ENCODE measurements around the gene IRF2BP2. TPM values are rescaled to one million over a fixed set of nuclear protein-coding genes. Genes with fewer than 3 reads are reported as not detected.

Gene IRF2BP2
- total and polyA plus RNA-seq, 2 of the 13 experiments (the other 11 are each of a cell fraction or from before 2014, with no cell fraction given): 140 to 147 TPM

- TF ChIP-seq TARDBP (CRISPR knock-in tag; IDR thresholded peaks at IDR 0.05) (0 out of 2 replicates have a peak, but pooled peaks have one; percentile 37), ZMYM4 (CRISPR knock-in tag; IDR thresholded peaks at IDR 0.05) (0 out of 2 replicates have a peak, but pooled peaks have one; percentile 14), SRSF9 (IDR thresholded peaks at IDR 0.05; ENCODE audit: borderline replicate concordance, insufficient read depth, low read depth, low read length, poor library complexity, severe bottlenecking) (no peak), ZNF549 (CRISPR knock-in tag; IDR thresholded peaks at IDR 0.05) (no peak), PCBP2 (optimal IDR thresholded peaks at IDR 0.05; ENCODE audit: low read depth, low read length, poor library complexity, severe bottlenecking) (no peak), BRF2 (CRISPR knock-in tag; IDR thresholded peaks at IDR 0.05) (0 out of 2 replicates have a peak, but pooled peaks have one; percentile 28), CERS6 (CRISPR knock-in tag; IDR thresholded peaks at IDR 0.05) (no peak), POGZ (CRISPR knock-in tag; IDR thresholded peaks at IDR 0.05) (0 out of 2 replicates have a peak, but pooled peaks have one; percentile 9), HDAC1 (CRISPR knock-in tag; IDR thresholded peaks at IDR 0.05) (peak; percentile 31; the same call in 1 of the 2 replicates), CEBPB (IDR thresholded peaks at IDR 0.05; ENCODE audit: borderline replicate concordance, low read depth, low read length) (peak; percentile 59; the same call in 1 of the 2 replicates), RFX3 (CRISPR knock-in tag; IDR thresholded peaks at IDR 0.05) (no peak), HMGXB3 (CRISPR knock-in tag; IDR thresholded peaks at IDR 0.05; ENCODE audit: borderline replicate concordance) (no peak), ZBTB33 (CRISPR knock-in tag; IDR thresholded peaks at IDR 0.05) (peak; percentile 95), ZNF768 (CRISPR knock-in tag; IDR thresholded peaks at IDR 0.05) (no peak), ZNF124 (CRISPR knock-in tag; IDR thresholded peaks at IDR 0.05) (no peak)
- TF ChIP-seq, protein P1, sequence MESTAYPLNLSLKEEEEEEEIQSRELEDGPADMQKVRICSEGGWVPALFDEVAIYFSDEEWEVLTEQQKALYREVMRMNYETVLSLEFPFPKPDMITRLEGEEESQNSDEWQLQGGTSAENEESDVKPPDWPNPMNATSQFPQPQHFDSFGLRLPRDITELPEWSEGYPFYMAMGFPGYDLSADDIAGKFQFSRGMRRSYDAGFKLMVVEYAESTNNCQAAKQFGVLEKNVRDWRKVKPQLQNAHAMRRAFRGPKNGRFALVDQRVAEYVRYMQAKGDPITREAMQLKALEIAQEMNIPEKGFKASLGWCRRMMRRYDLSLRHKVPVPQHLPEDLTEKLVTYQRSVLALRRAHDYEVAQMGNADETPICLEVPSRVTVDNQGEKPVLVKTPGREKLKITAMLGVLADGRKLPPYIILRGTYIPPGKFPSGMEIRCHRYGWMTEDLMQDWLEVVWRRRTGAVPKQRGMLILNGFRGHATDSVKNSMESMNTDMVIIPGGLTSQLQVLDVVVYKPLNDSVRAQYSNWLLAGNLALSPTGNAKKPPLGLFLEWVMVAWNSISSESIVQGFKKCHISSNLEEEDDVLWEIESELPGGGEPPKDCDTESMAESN (CRISPR knock-in tag; conservative IDR thresholded peaks at IDR 0.05): no peak
Observed at GRCh38 chr1:234658138-234658537, 48.2 kb upstream of the IRF2BP2 start (continued).

All from HepG2 (cell line).